ENCODE results near the gene ANO4.

DNA sequence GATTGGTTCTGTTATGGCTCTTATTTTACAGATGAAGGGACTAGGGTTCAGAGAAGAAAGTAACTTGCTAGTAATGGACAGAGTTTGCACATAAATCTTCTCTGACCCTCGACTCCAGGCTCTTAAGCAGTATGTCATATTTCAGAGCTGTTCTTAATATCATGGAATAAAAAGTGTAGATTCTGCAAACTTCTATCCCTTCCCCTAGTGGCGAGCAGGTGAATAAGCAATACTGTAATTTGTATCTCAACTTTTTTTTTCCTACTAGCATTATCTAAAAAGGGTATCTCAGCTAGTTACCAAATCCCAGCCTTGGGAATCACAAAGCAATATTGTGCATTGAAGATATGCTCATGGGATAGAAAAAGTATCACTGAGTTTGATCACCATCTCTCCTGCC, 83.2 kb downstream of the ANO4 start:
- TF ChIP-seq, protein P1, sequence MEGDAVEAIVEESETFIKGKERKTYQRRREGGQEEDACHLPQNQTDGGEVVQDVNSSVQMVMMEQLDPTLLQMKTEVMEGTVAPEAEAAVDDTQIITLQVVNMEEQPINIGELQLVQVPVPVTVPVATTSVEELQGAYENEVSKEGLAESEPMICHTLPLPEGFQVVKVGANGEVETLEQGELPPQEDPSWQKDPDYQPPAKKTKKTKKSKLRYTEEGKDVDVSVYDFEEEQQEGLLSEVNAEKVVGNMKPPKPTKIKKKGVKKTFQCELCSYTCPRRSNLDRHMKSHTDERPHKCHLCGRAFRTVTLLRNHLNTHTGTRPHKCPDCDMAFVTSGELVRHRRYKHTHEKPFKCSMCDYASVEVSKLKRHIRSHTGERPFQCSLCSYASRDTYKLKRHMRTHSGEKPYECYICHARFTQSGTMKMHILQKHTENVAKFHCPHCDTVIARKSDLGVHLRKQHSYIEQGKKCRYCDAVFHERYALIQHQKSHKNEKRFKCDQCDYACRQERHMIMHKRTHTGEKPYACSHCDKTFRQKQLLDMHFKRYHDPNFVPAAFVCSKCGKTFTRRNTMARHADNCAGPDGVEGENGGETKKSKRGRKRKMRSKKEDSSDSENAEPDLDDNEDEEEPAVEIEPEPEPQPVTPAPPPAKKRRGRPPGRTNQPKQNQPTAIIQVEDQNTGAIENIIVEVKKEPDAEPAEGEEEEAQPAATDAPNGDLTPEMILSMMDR (IDR thresholded peaks at IDR 0.05), result no peak
- no peak for TF ChIP-seq EZH2 (IDR thresholded peaks at IDR 0.05; ENCODE audit: borderline replicate concordance, insufficient read depth, low read depth, low read length, poor library complexity, severe bottlenecking)

Measured in B cell (primary cell).